Measurements from ENCODE around the gene SLC10A6. TPM values are rescaled to one million over a fixed set of nuclear protein-coding genes. Genes with fewer than 3 reads are reported as not detected.

The SLC10A6 gene
- polyA plus RNA-seq, 4 donors = 0.15 to 1.1 TPM; not detected in 2

- FAIRE-seq (no peak), DNase-seq (no peak)
- Histone ChIP-seq H3K27ac (ENCODE audit: low read depth in 1 of 3, low read length in 2 of 3) (no peak overlapping the region), H3K27me3 (ENCODE audit: control insufficient read depth in 3 of 3, insufficient read depth in 3 of 3, low read length in 3 of 3) (no peaks in the 10 kb centered on the region), H3K36me3 (ENCODE audit: control insufficient read depth in 3 of 3, insufficient read depth in 2 of 3, low read depth in 1 of 3, low read length in 3 of 3) (no peaks in the 10 kb centered on the region), H3K4me3 (ENCODE audit: low read depth in 1 of 3, low read length in 3 of 3) (no peak overlapping the region), H3K4me1 (ENCODE audit: control insufficient read depth in 3 of 3, insufficient read depth in 2 of 3, low read depth in 1 of 3, low read length in 2 of 3) (no peaks in the 10 kb centered on the region), H3K9me3 (ENCODE audit: control insufficient read depth in 2 of 2, insufficient read depth in 1 of 2, low read depth in 1 of 2, low read length in 1 of 2) (no peaks in the 10 kb centered on the region)
- WGBS, 3 donors = 88 to 93% (median 92%) methylated on average over 8 of the region's 8 CpGs
Observed at GRCh38 chr4:86857341-86858052, 8.3 kb upstream of the SLC10A6 start.

GRCh38 chr4:86856896-86857295 is 7.7 kb upstream of the SLC10A6 start:
- Histone ChIP-seq H3K9me3 (ENCODE audit: control insufficient read depth in 2 of 2, insufficient read depth in 1 of 2, low read depth in 1 of 2, low read length in 1 of 2) (no peaks in the 10 kb centered on the region), H3K27ac (ENCODE audit: low read depth in 1 of 3, low read length in 2 of 3) (no peak overlapping the region), H3K36me3 (ENCODE audit: control insufficient read depth in 3 of 3, insufficient read depth in 2 of 3, low read depth in 1 of 3, low read length in 3 of 3) (no peaks in the 10 kb centered on the region), H3K4me1 (ENCODE audit: control insufficient read depth in 3 of 3, insufficient read depth in 2 of 3, low read depth in 1 of 3, low read length in 2 of 3) (no peaks in the 10 kb centered on the region), H3K4me3 (ENCODE audit: low read depth in 1 of 3, low read length in 3 of 3) (no peak overlapping the region), H3K27me3 (ENCODE audit: control insufficient read depth in 3 of 3, insufficient read depth in 3 of 3, low read length in 3 of 3) (no peaks in the 10 kb centered on the region)
- no peak for DNase-seq
- FAIRE-seq = no peak
- 52 to 93% (median 71%) methylated on average over 1 of the region's 1 CpG for WGBS, 3 donors

GRCh38 chr4:86855572-86855971 is 6.4 kb upstream of the SLC10A6 start:
- no peak for FAIRE-seq
- Histone ChIP-seq H3K36me3 (ENCODE audit: control insufficient read depth in 3 of 3, insufficient read depth in 2 of 3, low read depth in 1 of 3, low read length in 3 of 3) (no peaks in the 10 kb centered on the region), H3K4me3 (ENCODE audit: low read depth in 1 of 3, low read length in 3 of 3) (no peak overlapping the region), H3K4me1 (ENCODE audit: control insufficient read depth in 3 of 3, insufficient read depth in 2 of 3, low read depth in 1 of 3, low read length in 2 of 3) (no peaks in the 10 kb centered on the region), H3K27me3 (ENCODE audit: control insufficient read depth in 3 of 3, insufficient read depth in 3 of 3, low read length in 3 of 3) (no peaks in the 10 kb centered on the region), H3K9me3 (ENCODE audit: control insufficient read depth in 2 of 2, insufficient read depth in 1 of 2, low read depth in 1 of 2, low read length in 1 of 2) (no peaks in the 10 kb centered on the region), H3K27ac (ENCODE audit: low read depth in 1 of 3, low read length in 2 of 3) (no peak overlapping the region)
- WGBS, 3 donors = 62 to 75% (median 72%) methylated on average over 2 of the region's 2 CpGs
- no peak for DNase-seq

- H3K4me1 ChIP-seq (ENCODE audit: control insufficient read depth in 3 of 3, insufficient read depth in 2 of 3, low read depth in 1 of 3, low read length in 2 of 3) = no peaks in the 10 kb centered on the region
- DNase-seq = no peak
- FAIRE-seq = no peak
- H3K36me3 ChIP-seq (ENCODE audit: control insufficient read depth in 3 of 3, insufficient read depth in 2 of 3, low read depth in 1 of 3, low read length in 3 of 3) = no peaks in the 10 kb centered on the region
- H3K27me3 ChIP-seq (ENCODE audit: control insufficient read depth in 3 of 3, insufficient read depth in 3 of 3, low read length in 3 of 3) = peaks cover 0 to 4% (median 0%) of the 10 kb centered on the region in 3 donors
- no peak overlapping the region for H3K27ac ChIP-seq (ENCODE audit: low read depth in 1 of 3, low read length in 2 of 3)
- H3K9me3 ChIP-seq (ENCODE audit: control insufficient read depth in 2 of 2, insufficient read depth in 1 of 2, low read depth in 1 of 2, low read length in 1 of 2) = no peaks in the 10 kb centered on the region
- no peak overlapping the region for H3K4me3 ChIP-seq (ENCODE audit: low read depth in 1 of 3, low read length in 3 of 3)
- 75 to 93% (median 85%) methylated on average over 5 of the region's 5 CpGs for WGBS, 3 donors
Observed at GRCh38 chr4:86853209-86853608, 4.0 kb upstream of the SLC10A6 start.

GRCh38 chr4:86848136-86848535 is 1.0 kb downstream of the SLC10A6 start:
- no peaks in the 10 kb centered on the region for H3K36me3 ChIP-seq (ENCODE audit: control insufficient read depth in 3 of 3, insufficient read depth in 2 of 3, low read depth in 1 of 3, low read length in 3 of 3)
- FAIRE-seq (no peak), DNase-seq (no peak)
- H3K27ac ChIP-seq (ENCODE audit: low read depth in 1 of 3, low read length in 2 of 3) = peak overlapping the region in 1 of 3 donors; percentile 23
- H3K27me3 ChIP-seq (ENCODE audit: control insufficient read depth in 3 of 3, insufficient read depth in 3 of 3, low read length in 3 of 3) = peaks cover 0 to 5% (median 0%) of the 10 kb centered on the region in 3 donors
- H3K4me3 ChIP-seq (ENCODE audit: low read depth in 1 of 3, low read length in 3 of 3) = no peak overlapping the region
- no peaks in the 10 kb centered on the region for H3K9me3 ChIP-seq (ENCODE audit: control insufficient read depth in 2 of 2, insufficient read depth in 1 of 2, low read depth in 1 of 2, low read length in 1 of 2)
- no peaks in the 10 kb centered on the region for H3K4me1 ChIP-seq (ENCODE audit: control insufficient read depth in 3 of 3, insufficient read depth in 2 of 3, low read depth in 1 of 3, low read length in 2 of 3)
- whole genome bisulfite sequencing, 3 donors = 70 to 80% (median 76%) methylated on average over 7 of the region's 7 CpGs

GRCh38 chr4:86847571-86847970 is 1.6 kb downstream of the SLC10A6 start:
- no peak overlapping the region for H3K4me3 ChIP-seq (ENCODE audit: low read depth in 1 of 3, low read length in 3 of 3)
- FAIRE-seq (no peak), DNase-seq (no peak)
- 77 to 94% (median 93%) methylated on average over 4 of the region's 4 CpGs for WGBS, 3 donors
- H3K9me3 ChIP-seq (ENCODE audit: control insufficient read depth in 2 of 2, insufficient read depth in 1 of 2, low read depth in 1 of 2, low read length in 1 of 2) = no peaks in the 10 kb centered on the region
- no peaks in the 10 kb centered on the region for H3K36me3 ChIP-seq (ENCODE audit: control insufficient read depth in 3 of 3, insufficient read depth in 2 of 3, low read depth in 1 of 3, low read length in 3 of 3)
- no peaks in the 10 kb centered on the region for H3K4me1 ChIP-seq (ENCODE audit: control insufficient read depth in 3 of 3, insufficient read depth in 2 of 3, low read depth in 1 of 3, low read length in 2 of 3)
- H3K27me3 ChIP-seq (ENCODE audit: control insufficient read depth in 3 of 3, insufficient read depth in 3 of 3, low read length in 3 of 3) = peaks cover 0 to 5% (median 0%) of the 10 kb centered on the region in 3 donors
- H3K27ac ChIP-seq (ENCODE audit: low read depth in 1 of 3, low read length in 2 of 3) = no peak overlapping the region

- Histone ChIP-seq H3K9me3 (ENCODE audit: control insufficient read depth in 2 of 2, insufficient read depth in 1 of 2, low read depth in 1 of 2, low read length in 1 of 2) (no peaks in the 10 kb centered on the region), H3K27me3 (ENCODE audit: control insufficient read depth in 3 of 3, insufficient read depth in 3 of 3, low read length in 3 of 3) (peaks cover 0 to 5% (median 0%) of the 10 kb centered on the region in 3 donors), H3K27ac (ENCODE audit: low read depth in 1 of 3, low read length in 2 of 3) (no peak overlapping the region), H3K4me3 (ENCODE audit: low read depth in 1 of 3, low read length in 3 of 3) (no peak overlapping the region), H3K4me1 (ENCODE audit: control insufficient read depth in 3 of 3, insufficient read depth in 2 of 3, low read depth in 1 of 3, low read length in 2 of 3) (no peaks in the 10 kb centered on the region), H3K36me3 (ENCODE audit: control insufficient read depth in 3 of 3, insufficient read depth in 2 of 3, low read depth in 1 of 3, low read length in 3 of 3) (no peaks in the 10 kb centered on the region)
- DNase-seq (peak in 1 of 2 donors; percentile 14), FAIRE-seq (no peak)
Observed at GRCh38 chr4:86846921-86847320, 2.3 kb downstream of the SLC10A6 start.

- no peaks in the 10 kb centered on the region for H3K4me1 ChIP-seq (ENCODE audit: control insufficient read depth in 3 of 3, insufficient read depth in 2 of 3, low read depth in 1 of 3, low read length in 2 of 3)
- DNase-seq = no peak
- WGBS, 3 donors = 68 to 74% (median 73%) methylated on average over 5 of the region's 5 CpGs
- H3K27me3 ChIP-seq (ENCODE audit: control insufficient read depth in 3 of 3, insufficient read depth in 3 of 3, low read length in 3 of 3) = peaks cover 0 to 5% (median 0%) of the 10 kb centered on the region in 3 donors
- no peak overlapping the region for H3K27ac ChIP-seq (ENCODE audit: low read depth in 1 of 3, low read length in 2 of 3)
- no peaks in the 10 kb centered on the region for H3K36me3 ChIP-seq (ENCODE audit: control insufficient read depth in 3 of 3, insufficient read depth in 2 of 3, low read depth in 1 of 3, low read length in 3 of 3)
- H3K4me3 ChIP-seq (ENCODE audit: low read depth in 1 of 3, low read length in 3 of 3) = no peak overlapping the region
- H3K9me3 ChIP-seq (ENCODE audit: control insufficient read depth in 2 of 2, insufficient read depth in 1 of 2, low read depth in 1 of 2, low read length in 1 of 2) = no peaks in the 10 kb centered on the region
- no peak for FAIRE-seq
Observed at GRCh38 chr4:86845593-86845992, 3.6 kb downstream of the SLC10A6 start.

- DNase-seq = no peak
- FAIRE-seq = no peak
- H3K27ac ChIP-seq (ENCODE audit: low read depth in 1 of 3, low read length in 2 of 3) = no peak overlapping the region
- no peaks in the 10 kb centered on the region for H3K27me3 ChIP-seq (ENCODE audit: control insufficient read depth in 3 of 3, insufficient read depth in 3 of 3, low read length in 3 of 3)
- WGBS, 3 donors = 80 to 96% (median 86%) methylated on average over 1 of the region's 1 CpG
- H3K4me3 ChIP-seq (ENCODE audit: low read depth in 1 of 3, low read length in 3 of 3) = no peak overlapping the region
- H3K36me3 ChIP-seq (ENCODE audit: control insufficient read depth in 3 of 3, insufficient read depth in 2 of 3, low read depth in 1 of 3, low read length in 3 of 3) = no peaks in the 10 kb centered on the region
- no peaks in the 10 kb centered on the region for H3K4me1 ChIP-seq (ENCODE audit: control insufficient read depth in 3 of 3, insufficient read depth in 2 of 3, low read depth in 1 of 3, low read length in 2 of 3)
- H3K9me3 ChIP-seq (ENCODE audit: control insufficient read depth in 2 of 2, insufficient read depth in 1 of 2, low read depth in 1 of 2, low read length in 1 of 2) = no peaks in the 10 kb centered on the region
Observed at GRCh38 chr4:86841309-86841708, 7.9 kb downstream of the SLC10A6 start.

Data from small intestine (tissue), 7 donors.